A673 (cell line): Measurements from ENCODE around the gene LINGO3.

Experiments used
- EZH2 ChIP-seq: fragments of 200-600 bp; sonication (generic); IDR thresholded peaks from 2 replicates; pipeline ENCODE4 v1.6.1; 2017; ENCODE audit warnings: borderline replicate concordance, low read depth, mild to moderate bottlenecking, mixed read lengths, antibody characterized with exemption, low read length; ENCODE audit not compliant: poor library complexity, severe bottlenecking
- TF ChIP-seq, protein P1 (sequence below): fragments of 300-800, 200-600 bp; sonication (generic); conservative IDR thresholded peaks from 2 replicates; pipeline ENCODE4 v1.5.1; 2017; ENCODE audit warnings: low read depth, mild to moderate bottlenecking, antibody characterized with exemption, low read length, moderate library complexity, mixed read lengths

DNA sequence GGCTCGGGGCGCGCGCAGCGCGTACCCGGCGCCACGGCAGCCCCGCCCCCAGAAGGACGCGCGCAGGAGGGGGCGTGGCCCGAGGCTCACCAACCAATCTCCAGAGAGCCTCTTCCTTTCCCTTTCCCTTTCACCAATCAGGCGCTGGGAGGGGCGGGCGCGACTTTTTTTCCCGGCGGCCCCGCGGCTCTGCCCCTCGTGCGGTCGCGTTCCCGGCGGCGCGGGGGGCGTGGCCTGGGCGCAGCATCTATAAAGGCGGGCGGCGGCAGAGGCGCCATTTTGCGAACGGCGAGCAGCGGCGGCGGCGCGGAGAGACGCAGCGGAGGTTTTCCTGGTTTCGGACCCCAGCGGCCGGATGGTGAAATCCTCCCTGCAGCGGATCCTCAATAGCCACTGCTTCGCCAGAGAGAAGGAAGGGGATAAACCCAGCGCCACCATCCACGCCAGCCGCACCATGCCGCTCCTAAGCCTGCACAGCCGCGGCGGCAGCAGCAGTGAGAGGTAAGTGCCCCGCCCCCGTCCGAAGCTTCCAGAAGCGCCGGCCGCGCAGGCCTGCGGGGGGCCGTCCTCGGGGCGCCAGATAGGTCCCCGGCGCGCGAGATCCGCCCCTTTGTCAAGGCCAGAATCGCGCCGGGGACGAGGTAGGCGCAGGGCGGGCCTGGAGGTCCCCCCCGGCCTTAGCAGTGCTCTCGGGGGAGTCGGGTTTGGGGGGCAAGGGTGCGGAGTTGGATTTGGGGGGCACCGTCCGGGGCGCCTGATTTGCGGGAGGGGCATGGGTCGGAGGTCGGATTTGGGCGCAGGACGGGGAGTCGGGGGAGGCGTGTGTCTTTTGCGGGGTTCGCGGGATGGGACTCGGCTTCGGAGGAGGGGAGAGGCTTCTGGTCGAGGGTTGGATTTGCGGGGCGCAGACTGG, 38.5 kb downstream of the LINGO3 start:
- TF ChIP-seq, protein P1, sequence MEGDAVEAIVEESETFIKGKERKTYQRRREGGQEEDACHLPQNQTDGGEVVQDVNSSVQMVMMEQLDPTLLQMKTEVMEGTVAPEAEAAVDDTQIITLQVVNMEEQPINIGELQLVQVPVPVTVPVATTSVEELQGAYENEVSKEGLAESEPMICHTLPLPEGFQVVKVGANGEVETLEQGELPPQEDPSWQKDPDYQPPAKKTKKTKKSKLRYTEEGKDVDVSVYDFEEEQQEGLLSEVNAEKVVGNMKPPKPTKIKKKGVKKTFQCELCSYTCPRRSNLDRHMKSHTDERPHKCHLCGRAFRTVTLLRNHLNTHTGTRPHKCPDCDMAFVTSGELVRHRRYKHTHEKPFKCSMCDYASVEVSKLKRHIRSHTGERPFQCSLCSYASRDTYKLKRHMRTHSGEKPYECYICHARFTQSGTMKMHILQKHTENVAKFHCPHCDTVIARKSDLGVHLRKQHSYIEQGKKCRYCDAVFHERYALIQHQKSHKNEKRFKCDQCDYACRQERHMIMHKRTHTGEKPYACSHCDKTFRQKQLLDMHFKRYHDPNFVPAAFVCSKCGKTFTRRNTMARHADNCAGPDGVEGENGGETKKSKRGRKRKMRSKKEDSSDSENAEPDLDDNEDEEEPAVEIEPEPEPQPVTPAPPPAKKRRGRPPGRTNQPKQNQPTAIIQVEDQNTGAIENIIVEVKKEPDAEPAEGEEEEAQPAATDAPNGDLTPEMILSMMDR = no peak
- no peak for TF ChIP-seq EZH2
